Esophagus squamous epithelium (tissue), 4 donors: ENCODE data around the gene NLN.

Experiments
- CTCF ChIP-seq, 6 experiments: fragments of 450-650 bp in 4 of 6; fragments of 200-600 bp in 2 of 6; sonication (generic) in 2 of 6; IDR thresholded peaks; one replicate each; pipeline ENCODE4 v1.5.1; 2016 to 2019; ENCODE audit warnings: antibody characterized with exemption in 6 of 6, mild to moderate bottlenecking in 4 of 6, moderate library complexity in 4 of 6
- POLR2A ChIP-seq, 4 donors: fragments of 450-650 bp; IDR thresholded peaks; one replicate each; pipeline ENCODE4 v1.6.1; 2017; ENCODE audit warnings: antibody characterized with exemption in 4 of 4, mild to moderate bottlenecking in 4 of 4, moderate library complexity in 3 of 4

GRCh38 chr5:65774346-65774745, 52.3 kb downstream of the NLN start:
- TF ChIP-seq CTCF (IDR thresholded peaks at IDR 0.05) (no peak), POLR2A (IDR thresholded peaks at IDR 0.05) (no peak)
